HG03432 (cell line): ENCODE results near the gene DTD1.

ENCODE experiments used
- ATAC-seq: cut with Tn5 transposase; IDR thresholded peaks from one replicate; pipeline ENCODE4 v1.9.1; 2021; ENCODE audit warnings: mild to moderate bottlenecking, moderate library complexity; ENCODE audit not compliant: unreplicated experiment

Gene DTD1

DNA sequence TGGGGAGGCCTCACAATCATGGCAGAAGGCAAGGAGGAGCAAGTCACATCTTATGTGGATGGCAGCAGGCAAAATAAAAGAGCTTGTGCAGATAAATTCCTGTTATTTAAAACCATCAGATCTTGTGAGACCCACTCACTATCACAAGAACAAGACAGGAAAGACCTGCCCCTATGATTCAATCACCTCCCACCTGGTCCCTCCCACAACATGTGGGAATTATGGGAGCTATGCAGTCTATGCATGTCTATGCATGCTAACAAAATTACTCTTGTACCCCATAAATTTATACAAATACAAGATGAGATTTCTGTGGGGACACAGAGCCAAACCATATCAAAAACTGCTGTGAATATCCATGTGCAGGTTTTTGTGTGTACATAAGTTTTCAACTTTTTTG lies 200.2 kb downstream of the DTD1 start:
- no peak for ATAC-seq

DNA sequence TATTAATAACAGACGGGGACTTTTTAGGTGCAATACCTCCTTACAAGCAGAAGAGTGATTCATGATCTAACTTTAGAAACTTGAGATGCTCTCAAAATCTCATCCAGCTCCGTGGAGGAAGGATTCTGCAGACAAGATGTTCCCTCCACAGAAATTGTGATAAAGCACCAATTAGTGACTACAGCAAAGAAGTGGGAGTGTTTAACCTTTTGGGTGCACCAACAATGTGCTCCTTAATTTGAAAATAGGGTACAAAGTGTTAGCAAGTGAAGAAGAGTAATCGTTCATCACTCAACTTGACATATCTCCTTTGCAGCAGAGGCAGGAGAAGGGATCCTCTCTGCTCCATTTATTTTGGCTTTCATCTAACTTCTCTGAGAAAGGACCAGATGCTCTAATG lies 202.9 kb downstream of the DTD1 start:
- ATAC-seq = no peak

DNA sequence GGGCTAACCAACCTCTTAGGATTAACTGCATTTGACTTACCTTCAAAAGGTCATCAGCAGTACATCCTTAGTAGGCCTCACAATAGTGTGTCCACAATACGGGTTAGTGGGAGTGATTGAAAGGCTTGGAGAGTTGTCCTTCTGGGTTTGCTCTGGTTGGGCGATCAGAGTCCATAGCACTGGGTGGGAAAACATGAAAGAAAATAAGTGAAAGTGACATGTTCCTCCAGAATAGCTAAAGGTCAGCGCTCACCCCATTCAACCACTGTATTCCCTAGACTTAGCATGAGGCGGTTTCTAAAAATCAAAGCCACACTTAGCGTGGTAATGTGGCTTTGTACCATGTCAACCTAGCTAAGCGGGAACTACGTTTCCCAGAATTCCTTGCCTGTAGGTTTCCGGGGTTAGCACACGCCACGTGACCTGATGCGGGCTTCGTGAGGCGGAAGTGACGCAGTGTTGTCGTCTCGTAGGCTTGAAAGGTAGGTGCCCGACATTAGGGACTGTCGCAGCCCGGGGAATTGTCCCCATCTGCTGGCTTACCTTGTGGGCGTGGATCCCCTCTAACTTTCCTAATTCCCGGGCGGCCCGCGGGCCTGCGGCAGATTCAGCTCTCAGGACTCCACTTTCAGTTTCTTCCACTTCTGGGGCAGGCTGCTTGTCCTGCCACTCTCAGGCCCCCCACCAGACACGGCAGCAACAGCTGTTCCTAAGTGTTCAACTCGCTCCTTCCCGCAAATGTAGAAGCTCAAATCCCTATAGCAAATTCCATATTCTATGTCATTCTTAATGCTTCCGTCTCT lies 206.0 kb downstream of the DTD1 start:
- ATAC-seq = peak; percentile 98

DNA sequence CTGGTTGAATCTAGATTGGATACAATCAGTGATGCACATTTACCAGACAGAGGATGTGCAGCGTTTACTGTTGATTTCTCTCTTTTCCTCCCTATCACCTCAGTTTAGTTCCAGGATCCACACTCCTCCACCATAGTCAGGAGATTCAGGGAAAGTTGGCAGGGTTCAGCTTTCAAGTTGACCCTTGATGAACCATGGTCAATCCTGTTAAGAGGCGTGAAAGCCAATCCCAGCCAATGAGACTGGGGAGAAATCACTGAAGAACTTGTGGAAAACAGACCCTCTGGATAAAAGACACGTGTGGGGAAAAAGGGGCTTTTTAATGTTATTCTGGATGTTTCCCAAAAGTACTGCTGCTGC lies 206.6 kb downstream of the DTD1 start:
- ATAC-seq = no peak

DNA sequence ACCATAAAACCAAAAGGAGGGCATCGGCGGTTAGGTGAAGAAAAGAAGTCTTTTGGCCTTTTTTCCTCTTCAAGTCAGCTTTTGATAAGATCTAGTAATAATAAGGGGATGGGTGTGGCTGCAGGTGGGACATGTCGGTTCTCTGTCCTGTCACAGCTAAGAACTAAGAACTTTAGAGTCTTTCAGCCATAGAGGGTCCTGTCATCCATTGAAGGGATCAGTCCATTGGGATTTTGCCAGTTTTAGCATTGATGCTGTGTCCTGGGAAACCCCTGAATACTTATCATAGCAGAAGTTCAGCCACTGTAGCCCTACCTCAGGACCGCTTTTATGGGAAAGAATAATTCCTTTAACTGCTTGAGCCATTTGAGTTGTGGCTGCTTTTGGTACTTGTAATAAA lies 207.5 kb downstream of the DTD1 start:
- ATAC-seq = no peak

DNA sequence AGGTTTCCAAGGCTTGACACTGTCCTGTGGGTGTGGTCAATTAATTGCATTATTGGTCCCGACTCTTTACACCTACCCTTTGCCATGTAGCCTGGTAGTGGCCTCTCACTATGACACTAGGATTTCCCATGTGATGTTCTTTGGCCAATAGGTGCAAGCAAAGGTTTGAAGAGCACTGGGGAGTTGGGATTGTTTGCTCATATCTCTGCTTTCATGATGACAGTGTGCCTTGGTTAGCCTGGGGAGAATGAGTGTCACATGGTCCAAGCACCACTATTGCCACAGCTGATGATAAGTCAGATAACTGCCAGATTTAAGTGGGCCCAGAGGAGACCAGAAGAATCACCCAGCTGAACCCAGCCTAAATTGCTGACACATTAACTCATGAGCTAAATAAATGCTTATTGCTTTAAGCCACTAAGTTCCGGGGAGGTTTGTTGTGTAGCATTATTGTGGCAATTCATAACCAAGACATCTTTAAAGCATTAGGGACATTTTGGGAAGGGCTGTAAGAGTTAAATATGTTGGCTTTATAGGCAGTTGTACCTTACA lies 208.5 kb downstream of the DTD1 start:
- ATAC-seq = no peak

DNA sequence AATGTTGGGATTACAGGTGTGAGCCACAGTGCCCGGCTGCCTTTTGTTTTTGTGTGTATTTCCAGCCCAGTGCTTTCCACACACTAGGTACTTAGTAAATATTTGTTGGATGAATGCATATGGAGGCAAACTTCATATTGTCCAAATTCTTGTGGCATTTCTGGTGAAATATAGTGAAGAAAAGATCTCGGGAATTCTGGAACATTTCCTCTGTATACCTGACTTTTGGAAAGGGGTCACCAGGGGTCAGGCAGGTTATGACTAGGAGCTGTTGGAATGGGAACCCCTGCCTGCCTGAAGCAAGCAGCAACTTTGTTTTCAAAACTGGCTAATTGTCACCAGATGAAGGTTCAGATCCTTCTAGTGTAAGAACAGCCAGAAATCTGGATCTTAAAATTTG lies 213.7 kb downstream of the DTD1 start:
- peak; percentile 5 for ATAC-seq

DNA sequence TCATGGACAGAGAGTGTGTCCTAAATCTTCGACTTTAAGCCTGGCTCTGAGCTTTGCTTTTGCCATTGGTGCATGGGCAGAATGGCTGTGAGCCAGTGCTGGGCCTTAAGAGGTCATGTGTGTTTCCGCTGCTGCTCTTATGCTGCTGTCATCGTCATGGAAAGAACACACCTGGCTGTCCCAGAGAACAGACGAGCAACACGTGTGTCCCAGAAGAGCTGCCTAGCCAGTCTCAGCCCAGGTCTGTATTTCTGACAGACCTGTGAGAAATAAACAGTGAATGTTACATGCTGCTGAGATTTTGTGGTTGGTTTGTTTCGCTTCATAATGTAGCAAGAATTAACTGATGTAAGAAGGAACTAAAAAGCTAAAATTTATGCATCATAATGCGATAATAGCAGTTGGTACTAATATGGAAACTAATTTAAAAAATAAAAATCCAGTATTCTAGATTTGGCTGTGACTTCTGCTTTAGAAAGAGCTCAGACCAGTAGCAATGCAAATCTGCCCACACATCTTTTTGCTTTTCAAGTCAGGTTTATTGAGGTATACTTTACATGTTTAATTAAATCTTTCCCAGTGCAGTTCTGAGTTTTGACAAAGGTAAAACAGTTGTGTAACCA lies 214.3 kb downstream of the DTD1 start:
- peak; percentile 87 for ATAC-seq

DNA sequence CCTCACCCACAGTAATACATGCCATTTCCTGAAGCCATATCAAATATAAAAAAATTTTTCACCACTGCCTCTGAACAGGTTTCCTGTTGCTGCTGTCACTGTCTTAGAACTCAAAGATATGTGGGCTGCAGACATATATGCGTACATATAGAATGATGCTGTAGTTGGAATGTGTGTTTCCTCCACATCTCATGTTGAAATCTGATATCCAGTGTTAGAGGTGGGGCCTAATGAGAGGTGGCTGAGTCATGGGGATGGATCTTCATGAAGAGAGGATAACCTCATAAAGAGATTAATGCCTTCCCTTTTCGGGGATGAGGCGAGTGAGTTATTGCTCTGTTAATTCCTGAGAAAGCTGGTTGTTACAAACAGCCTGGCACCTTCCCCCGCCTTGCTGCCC lies 218.0 kb downstream of the DTD1 start:
- ATAC-seq = no peak

DNA sequence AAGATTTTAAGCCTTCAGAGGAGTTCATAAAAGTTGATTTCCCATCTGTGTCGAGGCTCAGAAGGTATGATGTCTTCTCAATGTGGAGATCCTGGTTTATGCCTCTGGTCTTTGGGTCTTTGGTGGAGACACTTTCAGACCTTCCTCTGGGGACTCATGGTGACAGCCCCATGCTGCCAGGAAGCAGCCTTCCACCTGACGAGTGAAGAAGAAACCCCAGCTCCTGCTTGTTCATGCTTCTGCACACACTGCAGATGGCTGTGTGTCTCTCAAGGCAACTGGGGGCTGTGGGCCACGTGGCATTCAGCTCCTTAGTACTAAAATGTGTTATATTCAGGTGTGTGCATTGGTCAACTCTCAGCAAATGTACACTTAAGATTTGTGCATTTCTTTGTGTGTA lies 220.9 kb downstream of the DTD1 start:
- peak; percentile 58 for ATAC-seq

DNA sequence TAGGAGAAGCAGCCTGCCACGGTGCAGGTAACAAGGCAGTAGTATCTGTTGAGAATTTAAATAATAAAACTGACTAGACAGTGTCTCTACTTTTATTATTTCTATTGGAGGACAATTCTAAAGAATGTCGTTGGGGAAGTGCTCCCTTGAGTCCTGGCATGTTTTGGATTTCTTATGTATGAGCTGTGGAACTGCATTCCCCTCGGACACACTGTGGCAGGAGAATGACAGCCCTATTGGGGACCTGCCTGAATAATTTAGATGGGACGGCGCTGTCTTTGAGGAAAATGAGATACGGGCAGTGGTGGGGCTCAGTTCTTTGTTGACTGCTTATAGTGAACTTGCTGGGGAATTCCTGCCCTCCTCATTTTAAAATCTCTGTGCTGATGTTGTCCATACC lies 223.3 kb downstream of the DTD1 start:
- ATAC-seq = no peak

DNA sequence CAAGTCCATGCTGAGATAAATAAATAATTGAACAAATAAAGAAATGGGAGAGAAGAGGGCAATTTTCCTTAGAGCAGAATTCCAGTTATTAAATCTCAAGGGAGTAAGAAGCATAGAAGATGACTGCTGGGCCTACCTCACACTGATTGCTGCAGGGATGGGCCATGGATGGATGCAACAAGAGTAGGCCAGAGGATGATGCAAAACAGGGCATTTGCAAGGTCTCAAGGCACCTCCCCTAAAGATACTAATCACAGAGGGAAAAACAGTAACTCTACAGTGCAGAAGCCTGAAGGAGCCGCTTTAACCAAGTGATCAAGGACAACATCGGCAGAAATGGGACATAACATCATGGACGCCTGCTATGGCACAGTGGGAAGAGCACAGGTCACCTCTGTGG lies 224.1 kb downstream of the DTD1 start:
- no peak for ATAC-seq

DNA sequence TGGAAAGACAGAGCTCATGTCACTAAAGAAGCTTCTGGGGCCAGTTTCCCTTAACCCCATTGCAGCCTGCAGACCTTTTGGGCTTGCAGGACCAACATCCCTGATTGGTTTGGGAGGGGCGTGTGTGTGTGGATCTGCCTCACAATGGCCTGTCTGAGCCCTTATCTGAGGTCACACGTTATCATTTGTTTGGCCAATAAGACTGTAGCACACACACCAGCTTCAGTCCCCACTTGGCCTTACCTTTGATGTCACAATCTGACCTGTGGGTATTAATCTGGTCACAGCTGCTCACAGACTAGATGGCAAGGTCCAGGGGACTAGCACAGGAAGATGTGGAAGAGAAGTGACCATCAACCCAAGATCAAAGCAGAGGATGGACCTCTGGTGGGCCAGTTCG lies 225.6 kb downstream of the DTD1 start, which contains the start of gene SCP2D1:
Gene SCP2D1, plus strand, starts transcription at position 301 of the 400 bp plus-strand sequence. Its CDS starts 33 bp downstream, at position 334.
- no peak for ATAC-seq

DNA sequence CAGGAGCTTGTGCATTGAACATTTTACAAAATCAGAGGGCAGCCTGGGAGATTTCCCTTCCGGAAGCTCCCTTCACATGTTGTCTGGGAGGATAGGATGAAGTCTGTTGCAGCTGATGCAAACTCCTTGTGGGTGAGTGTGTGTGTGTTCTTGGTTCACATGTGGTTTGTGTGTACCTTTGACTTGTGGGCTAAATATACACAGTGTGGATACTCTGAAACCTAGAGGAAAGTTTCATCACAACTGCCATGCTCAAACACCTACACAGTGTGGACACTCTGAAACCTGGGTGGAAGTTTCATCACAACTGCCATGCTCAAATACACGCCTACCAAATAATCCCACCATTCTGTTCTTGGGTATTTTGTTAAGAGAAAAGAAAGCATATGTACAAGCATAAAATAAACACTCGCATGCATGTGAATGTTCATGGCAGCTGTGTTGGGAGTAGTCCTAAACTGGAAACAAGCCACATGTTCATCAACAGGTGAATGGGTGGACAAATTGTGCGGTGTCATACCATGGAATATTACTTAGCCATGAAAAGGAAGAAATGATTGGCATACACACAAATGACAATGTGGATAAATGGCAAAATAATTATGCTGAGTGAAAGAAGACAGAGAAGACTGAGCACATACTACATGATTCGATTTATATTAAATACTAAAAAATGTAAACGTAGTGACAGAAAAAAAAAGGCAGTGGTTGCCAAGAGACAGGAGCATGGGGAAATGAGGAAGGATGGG lies 227.5 kb downstream of the DTD1 start:
- ATAC-seq = no peak
